GM21515 (cell line): ENCODE measurements around the gene TAF4.

ENCODE experiments used
- ATAC-seq: cut with Tn5 transposase; IDR thresholded peaks from one replicate; pipeline ENCODE4 v1.9.1; 2021; ENCODE audit not compliant: unreplicated experiment

Gene TAF4

DNA sequence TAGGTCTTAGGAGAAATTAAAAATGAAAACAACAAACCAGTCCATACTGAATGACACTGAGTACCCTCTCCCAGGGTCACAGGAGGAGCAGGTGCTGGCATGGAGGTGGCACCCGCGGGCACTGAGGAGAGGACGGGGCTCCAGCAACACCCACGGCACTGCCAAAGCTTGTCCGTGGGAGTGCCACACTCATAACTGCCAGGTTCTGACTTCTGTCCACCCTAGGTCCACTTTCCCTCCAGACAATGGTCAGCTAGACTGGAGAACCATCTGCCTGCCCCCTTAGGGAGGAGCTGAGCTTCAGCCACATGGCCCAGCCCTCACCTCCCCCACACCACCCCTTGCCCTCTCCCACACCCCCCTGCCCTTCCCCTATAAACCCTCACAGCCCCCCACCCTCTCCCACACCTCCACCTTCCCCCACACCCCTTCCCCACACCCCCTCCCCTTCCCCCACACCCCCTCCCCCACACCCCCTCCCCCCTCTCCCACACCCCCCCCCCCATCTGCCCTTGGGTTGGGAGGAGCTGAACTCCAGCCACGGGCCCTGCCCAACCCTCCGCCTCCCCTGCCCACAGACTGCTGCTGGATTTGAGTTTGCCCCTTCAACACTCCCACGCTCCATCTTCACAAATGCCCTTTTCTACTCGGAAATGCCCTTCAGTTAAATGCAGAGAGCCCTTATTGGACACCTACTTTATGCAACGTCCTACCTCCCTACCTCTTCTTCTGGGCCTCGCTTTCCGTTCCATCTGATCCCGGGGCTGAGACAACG lies 129.6 kb downstream of the TAF4 start:
- ATAC-seq: no peak

DNA sequence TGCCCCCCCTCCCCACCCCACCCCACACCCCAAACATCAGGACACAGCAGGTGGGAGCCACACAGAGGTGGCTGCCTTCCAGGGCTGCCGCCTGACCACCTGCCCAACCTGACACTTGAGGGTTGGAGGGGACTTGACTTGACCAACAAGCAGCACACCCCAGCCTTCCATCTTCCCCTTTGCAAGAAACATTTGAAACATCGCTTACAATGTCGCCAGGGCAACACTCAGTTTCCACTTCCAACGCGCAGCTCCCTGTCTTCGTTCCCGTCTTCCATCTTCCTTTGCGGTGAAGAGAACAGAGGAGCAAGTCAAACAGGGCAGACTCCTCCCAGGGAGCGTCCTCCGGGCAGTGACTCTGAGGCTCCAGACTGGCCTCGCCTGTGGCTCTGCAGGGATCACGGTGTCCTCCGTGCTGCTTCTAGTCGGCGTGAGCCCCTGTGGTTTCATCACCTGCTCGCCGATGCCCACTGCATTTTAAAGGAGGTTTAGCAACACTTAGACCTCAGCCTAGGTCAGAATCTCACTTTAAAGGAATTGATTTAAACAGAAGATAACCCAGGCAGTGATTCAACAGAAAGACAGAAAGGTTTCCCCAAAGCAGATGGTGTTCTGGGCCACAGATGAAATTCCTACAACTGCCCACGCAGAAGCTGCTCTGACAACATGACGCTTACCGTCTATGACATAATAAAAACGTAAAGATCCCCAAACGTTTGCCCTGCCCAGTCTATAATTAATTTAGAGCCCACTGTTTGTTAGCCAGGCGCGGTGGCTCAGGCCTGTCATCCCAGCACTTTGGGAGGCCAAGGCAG lies 130.8 kb downstream of the TAF4 start:
- no peak for ATAC-seq

DNA sequence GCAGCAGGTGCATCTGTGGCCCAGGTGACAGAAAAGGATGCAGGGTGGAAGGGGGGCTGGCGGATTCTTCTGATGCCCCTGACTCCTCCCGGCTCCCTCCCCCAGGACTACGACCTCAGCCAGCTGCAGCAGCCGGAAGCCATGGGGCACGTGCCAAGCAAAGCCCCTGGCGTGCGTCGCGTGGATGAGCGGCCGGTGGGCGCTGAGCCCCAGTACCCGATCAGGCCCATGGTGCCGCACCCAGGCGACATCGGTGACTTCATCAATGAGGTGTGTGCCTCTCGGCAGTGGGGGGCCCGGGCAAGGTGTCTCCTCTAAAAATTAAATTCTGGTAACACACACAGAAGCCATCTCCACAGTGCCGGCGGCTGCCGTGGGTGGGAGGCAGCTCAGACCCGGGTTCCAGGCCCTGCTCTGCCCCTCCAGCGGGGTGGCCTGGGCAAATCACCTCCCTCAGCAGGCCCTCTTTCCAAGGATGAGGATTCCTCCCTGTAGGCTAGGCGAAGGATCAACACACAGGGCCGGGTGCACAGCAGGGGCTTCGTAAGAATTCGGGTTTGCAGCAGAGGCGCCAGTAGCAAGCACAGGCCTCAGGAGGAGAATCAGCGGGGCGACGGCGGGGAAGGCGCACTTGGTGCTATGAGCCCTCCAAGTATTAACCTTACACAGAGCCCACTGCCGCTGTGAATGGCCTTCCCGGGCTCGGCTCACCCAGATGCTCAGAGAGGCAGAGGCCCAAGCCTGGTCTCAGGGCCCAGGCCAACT lies 131.5 kb downstream of the TAF4 start:
- no peak for ATAC-seq

DNA sequence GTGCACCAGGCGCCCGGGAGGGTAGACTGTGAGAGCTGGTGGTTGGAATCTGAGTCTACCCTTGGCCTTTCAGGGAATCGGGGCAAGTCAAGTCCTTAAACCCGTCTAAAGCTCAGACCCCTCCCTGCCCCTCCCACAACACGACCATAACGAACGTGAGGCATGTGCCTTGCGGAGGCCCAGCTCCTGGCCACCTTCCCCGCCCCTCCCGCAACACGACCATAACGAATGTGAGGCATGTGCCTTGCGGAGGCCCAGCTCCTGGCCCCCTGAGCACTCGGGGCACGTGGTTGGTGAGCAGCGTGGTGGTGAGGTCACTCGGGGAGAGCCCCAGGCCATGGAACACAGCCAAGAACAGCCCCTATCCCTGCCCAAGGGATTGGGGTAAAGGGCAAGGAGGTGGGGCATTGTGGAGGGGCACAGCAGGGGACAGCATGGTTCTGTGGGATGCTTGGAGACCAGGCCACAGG lies 132.2 kb downstream of the TAF4 start:
- ATAC-seq: no peak

DNA sequence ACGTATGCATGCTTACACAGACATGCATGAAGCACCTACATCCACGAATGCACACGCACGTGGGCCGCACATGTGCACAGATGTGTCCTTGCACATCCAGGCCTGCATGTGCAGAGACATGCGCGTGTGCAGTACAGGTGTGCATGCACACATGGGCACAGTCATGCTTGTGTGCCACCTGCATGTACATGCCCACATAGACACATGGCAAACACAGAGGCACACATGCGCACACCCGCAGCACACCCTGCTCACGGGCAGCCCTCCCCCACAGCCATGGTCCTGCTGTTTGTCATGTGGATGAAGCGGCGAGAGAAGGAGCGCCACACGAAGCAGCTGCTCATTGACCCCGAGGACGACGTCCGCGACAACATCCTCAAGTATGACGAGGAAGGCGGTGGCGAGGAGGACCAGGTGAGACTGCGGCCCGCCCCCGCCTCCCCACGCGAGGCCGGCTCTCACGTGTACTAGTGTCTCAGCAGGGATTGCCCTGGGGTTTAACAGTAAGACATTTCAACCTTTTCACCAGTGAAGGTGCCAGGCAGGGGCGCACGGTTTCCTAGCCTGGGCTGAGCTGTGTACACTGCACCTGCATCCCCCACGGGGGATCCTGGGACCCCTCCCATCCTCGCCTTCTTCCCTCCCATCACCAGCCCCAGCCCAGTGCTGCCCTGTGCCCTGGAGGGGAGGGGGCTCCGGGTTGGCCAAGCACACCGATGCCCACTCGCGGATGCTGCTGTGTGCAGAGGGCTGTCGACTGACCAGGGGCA lies 132.8 kb downstream of the TAF4 start:
- no peak for ATAC-seq

DNA sequence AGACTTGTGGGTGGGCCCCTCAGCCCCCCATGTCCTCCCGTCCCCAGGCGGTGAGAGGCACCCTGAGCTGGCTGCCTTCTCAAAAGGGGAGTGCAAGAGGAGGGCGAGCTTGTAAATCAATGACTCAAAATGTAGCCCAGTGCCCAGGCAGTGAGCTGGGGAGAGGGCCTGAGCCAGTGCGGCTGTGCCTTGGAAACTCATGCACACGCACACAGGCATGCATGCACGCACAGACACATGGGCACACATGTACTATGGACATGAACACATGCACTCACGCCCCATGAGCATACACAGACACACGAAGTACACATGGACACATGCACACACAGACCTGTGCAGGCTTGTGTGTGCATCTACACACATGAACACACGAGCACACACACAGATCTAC lies 133.5 kb downstream of the TAF4 start:
- no peak for ATAC-seq

DNA sequence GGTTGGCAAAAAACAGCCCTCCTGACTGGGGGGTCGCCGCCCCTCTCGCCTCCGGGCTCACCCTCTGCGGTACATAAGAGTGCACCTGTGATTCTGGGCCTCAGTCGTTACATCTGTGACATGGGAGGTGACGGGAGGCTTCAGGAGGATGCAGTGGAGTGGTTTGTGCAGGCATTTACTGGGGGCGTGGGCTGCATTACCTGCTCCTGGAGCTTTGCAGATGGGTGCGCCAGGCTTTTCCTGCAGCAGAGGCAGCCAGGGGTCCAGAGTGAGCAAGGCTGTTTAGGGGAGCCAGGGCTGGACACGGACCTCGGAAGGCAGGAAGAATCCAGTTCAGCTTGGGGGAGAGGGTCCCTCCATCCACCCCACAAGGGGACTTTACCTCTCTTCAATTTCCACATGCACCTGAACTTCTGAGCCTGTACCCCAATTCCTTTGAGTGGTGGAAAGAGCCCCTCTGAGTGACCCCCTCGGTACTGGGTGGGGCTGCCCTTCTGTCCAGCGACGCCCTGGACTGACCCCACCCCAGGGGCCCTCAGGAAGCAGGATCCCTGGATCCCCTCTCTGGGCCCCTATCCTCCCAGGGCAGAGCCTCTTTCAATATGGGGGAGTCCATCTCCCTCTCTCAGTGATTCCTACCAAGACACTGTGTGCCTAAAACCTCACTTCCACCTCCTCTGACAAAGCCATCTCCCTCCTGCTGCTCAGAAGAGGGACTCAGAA lies 134.0 kb downstream of the TAF4 start:
- ATAC-seq: no peak

DNA sequence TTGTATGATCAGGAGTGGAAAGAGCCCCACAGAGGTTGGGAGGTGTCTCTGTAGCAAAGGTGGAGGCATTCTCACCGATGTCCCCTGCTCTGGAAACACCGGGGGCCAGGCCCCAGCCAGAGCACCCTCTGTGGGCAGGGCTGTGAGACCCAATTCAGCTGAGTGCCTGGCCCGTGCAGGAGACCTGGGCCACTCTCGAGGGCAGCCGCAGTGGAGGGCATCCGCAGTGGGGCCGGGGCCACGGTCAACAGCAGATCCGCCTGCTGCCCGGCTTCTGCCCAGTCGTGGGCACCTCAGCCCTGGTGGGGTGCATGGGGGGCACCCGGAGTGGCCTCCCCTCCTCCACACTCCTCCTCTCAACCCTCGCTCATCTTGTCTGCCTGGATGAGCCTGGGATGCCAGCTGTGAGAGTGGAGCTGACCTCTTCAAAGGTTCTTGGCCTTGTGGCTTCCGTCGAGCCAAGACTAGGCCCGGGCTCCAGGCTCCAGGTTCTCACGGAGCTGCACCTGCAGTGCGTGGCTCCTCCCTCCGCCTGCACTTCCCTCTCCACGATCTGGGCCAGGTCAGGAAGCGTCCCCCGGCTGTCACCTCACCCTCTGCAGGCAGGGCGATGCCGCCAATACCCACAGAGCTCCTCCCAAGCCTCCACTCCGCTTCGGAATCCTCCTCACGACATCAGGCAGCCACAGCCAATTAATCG lies 134.8 kb downstream of the TAF4 start:
- no peak for ATAC-seq

DNA sequence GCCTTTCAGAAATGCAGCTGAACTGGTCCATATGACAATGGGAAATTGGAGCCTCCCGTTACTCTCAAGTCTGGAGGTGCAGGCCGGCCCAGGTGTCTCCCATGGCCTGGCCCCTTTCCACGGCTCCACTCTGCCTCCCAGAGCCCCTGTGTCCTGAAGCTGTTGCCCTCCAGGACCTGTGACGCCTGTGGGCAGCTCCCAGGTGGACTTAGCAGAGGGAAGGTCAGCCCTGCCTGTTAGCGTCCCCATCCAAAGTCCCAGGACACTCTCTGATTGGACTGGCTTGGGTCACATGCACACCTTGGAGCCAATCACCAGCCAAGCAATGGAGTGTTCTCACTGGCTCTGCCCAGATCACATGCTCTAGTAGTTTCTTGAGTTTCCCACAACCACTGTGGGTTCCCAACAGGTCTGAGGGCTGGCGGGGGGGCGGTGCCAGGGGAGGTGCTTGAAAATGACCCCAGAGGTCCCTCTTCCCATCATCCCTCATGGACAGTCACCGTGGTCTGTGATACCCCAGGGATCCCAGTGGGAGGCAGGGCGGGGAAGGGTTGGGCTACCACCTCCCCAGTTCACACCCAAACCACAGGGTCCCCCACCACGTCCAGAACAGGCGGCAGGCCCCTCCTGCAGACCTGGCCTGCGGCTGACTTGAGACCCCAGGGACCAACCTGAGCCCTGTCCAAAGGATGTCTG lies 135.6 kb downstream of the TAF4 start:
- ATAC-seq: no peak

DNA sequence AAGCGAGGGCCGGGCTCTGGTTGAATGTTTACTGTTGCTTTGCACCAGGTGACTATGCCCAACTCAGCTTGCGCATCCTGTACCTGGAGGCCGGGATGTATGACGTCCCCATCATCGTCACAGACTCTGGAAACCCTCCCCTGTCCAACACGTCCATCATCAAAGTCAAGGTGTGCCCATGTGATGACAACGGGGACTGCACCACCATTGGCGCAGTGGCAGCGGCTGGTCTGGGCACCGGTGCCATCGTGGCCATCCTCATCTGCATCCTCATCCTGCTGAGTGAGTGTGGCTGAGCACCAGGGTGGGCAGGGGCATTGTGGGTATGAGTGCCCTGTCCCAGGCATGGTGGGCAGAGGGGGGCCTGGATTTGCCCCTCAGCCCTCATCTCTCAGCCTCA lies 136.1 kb downstream of the TAF4 start:
- no peak for ATAC-seq

DNA sequence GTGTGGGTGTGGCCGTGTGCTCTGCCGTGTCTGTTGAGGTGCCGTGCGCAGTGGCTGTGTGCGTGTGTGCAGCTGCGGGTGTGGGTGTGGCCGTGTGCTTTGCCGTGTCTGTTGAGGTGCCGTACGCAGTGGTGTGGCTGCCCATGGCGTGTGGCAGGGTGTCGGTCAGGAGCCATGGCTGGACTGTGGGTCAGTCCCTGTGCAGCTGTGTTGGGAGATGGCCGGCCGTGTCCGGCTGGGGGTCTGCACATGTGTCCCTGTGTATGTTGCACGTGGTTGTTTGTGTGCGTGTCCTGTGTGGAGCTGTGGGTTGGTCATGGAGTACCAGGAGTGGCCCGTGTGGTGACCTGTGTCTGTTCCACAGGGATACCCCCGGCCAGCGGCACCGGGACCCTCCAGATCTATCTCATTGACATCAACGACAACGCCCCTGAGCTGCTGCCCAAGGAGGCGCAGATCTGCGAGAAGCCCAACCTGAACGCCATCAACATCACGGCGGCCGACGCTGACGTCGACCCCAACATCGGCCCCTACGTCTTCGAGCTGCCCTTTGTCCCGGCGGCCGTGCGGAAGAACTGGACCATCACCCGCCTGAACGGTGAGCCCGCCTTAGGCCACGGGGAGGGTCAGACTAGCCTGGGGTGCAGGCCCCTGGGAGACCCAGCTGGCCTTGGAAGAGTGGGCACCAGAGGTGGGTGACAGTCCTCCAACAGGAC lies 137.7 kb downstream of the TAF4 start:
- no peak for ATAC-seq

DNA sequence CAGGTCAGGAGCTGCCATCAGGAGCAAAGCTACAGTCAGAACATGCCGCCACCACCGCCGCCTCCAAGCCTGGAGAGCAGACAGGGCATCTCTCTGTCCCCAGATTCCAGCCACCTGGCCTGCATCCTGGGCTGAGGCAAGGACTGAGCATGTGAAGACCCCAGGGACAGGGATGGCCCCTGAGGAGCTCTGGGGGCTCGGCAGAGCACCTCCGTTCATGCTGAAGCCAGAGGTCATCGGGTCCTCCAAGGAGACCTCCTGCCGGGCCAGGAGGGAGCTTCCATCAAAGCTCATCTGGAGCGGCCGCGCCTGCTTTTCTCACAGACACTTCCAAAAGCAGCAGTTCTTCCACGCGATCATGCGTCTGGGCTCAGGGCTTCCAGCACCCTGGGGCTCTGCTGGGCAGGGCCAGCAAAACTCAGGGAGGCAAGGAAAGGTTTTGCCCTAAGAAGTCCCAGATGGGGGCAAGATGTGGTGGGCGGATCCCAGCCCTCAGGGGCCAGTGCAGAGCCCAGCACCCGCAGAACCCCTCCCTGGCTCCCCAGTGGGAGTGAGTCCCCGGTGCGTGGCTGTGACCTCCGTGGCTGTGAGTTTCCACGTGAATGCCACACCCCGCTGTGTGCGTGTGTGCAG lies 138.4 kb downstream of the TAF4 start:
- ATAC-seq: no peak

DNA sequence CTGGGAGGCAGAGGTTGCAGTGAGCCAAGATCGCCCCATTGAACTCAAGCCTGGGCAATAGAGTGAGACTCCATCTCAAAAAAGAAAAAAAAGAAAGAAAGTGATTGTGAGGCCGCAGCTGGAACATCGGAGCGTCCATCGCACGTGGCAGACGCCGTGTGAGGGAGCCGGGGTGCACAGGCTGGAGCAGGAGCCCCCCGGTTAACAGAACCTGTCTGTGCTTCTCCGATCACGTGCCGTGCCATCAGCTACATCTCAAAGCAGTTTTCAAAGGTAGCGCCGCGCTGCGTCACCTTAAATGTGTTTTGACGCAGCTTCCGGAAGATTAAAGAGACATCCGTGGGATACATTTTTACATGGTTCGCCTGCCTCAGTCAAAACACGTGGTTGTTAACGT lies 138.9 kb downstream of the TAF4 start:
- ATAC-seq: no peak

DNA sequence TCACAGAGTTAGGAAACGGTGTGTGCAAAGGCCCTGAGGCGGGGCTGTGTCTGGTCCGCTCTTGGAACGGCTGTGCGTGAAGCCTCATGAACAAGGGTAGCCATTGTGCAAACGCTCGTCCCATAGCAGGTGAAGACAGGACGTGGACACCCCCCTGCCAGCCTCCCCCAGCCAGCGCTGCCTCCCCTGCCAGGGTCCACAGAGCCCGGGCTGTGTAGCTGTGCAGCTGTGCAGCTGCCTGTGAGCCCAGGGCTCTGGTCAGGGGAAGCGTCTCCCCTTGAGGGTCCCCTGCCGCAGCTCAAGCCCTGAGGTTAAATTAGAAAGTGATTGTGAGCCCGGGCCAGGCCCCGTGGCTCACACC lies 139.4 kb downstream of the TAF4 start:
- no peak for ATAC-seq

DNA sequence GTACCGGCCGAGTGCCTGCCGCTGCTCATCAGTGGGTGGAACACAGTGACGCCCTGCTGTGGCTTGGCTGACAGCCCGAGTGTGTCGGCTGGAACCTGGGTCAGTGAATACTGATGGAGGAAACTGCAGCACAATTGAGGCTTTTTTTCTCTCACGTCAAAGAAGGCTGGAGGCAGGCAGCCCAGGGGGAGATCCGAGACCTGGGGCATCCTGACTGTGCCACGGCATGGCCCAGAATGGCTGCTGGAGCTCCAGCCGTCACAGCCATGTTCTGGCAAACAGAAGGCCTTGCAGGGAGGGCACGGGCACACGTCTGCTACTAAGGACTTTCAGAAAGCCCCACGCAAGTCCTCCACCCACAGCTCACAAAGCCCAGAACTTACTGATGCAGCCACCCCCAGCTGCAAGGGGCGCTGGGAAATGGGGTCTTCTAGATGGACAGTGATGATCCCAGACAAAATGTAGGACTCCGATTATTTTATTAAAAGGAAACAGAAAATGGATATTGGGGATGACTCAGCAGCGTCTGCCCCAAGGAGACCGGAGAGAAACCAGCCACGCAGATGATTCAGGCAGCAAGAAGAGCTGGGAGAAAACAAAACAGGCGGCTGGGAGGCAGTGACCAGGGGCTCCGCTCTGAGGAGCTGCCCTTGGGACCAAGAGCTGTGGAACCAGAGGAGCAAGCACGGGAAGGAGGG lies 140.0 kb downstream of the TAF4 start:
- ATAC-seq: no peak

DNA sequence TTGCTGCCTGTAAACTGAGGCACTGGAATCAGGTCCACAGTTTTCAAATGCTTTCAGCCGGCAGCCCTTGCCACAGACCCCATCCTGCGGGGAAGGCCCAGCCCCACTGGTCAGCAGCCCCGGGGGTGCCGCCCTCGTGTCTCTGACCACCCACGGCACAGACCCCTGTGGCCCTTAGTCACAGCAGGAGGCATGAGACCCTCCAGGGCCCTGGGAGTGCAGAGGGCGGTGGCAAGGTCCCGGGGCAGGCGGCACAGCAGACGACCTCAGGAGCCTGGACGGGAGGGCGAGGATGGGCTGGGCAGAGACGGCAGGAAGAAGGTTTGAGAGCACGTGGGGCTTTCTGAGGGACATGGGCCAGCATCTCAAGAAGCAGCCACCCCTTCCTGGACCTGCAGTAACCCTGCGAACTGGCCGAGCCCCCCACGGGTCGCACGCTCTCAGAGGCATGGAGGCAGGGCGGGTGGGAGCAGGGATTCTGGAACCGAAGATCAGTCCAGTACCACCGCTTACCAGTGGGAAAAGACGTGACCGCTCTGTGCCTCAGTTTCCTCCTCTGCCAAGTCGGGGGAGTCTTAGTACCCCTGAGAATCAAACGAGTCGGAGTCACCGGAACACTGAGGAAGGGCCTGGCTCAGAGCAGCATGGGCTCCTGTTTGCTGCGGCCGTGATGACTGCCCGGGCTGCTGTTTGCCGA lies 140.7 kb downstream of the TAF4 start:
- no peak for ATAC-seq
